Endothelial cell of umbilical vein (primary cell): ENCODE measurements around the gene RNF151. TPM values are rescaled to one million over a fixed set of nuclear protein-coding genes. Genes with fewer than 3 reads are reported as not detected.

Source experiments
- BruUV-seq: library from RNA; stranded (reverse); fragments of 400-500 nt; replicated peaks from 2 replicates; lab custom pipeline; 2021; lab: Mats Ljungman, UMichigan
- CTCF ChIA-PET: fragments of 300-600, 350-600 bp; sonication (Branson Sonifier 250); formaldehyde crosslinking; loops from one replicate; lab custom pipeline; 2021; ENCODE audit warnings: antibody characterized with exemption, inconsistent platforms; lab: Charles Lee
- POLR2A ChIA-PET: fragments of 300-600, 350-600 bp; sonication (Branson Sonifier 250); formaldehyde crosslinking; loops from one replicate; lab custom pipeline; 2021; ENCODE audit warnings: antibody characterized with exemption, inconsistent platforms; lab: Charles Lee
- DNase-seq: peaks from one replicate; pipeline ENCODE4 v3.0.0-alpha.2; 2011; ENCODE audit warnings: low read depth, low spot score
- FAIRE-seq: peaks from 2 replicates; lab custom pipeline; 2011; peaks lifted over from hg19 to GRCh38; lab: Jason Lieb, UNC
- H2AFZ ChIP-seq: 2 replicates; pipeline ENCODE4 v1.6.0; 2012; ENCODE audit warnings: low read depth, low read length, control low read depth, inconsistent platforms
- H3K27ac ChIP-seq: 2 replicates; pipeline ENCODE4 v1.5.1; 2011; ENCODE audit warnings: low read depth, mild to moderate bottlenecking, control low read depth, low read length, moderate library complexity; ENCODE audit not compliant: insufficient read depth
- H3K27me3 ChIP-seq, 2 experiments: 2 replicates each; pipeline versions ENCODE4 v1.6.0 to v1.6.1; 2011; ENCODE audit warnings: low read length in 2 of 2, mixed read lengths in 1 of 2; ENCODE audit not compliant: control insufficient read depth in 2 of 2, insufficient read depth in 2 of 2
- H3K36me3 ChIP-seq, 2 experiments: 2 replicates in 1 of 2; 3 replicates in 1 of 2; pipeline ENCODE4 v1.5.1; 2011; ENCODE audit warnings: low read length in 2 of 2, mild to moderate bottlenecking in 1 of 2, moderate library complexity in 1 of 2; ENCODE audit not compliant: control insufficient read depth in 2 of 2, insufficient read depth in 2 of 2; ENCODE audit errors: extremely low read depth in 1 of 2
- H3K4me1 ChIP-seq: 3 replicates; pipeline ENCODE4 v1.5.1; 2011; ENCODE audit warnings: mild to moderate bottlenecking, low read length; ENCODE audit not compliant: control insufficient read depth, insufficient read depth; ENCODE audit errors: extremely low read depth
- H3K4me2 ChIP-seq: 2 replicates; pipeline ENCODE4 v1.6.1; 2011; ENCODE audit warnings: low read length, control low read depth, mixed read lengths; ENCODE audit not compliant: insufficient read depth
- H3K4me3 ChIP-seq, 3 experiments: fragments of 200-600 bp in 1 of 3; sonication (generic), shearing (Covaris generic) in 1 of 3; replicated peaks in 1 of 3; 2 replicates each; pipeline ENCODE4 v1.5.1; 2011 to 2016; ENCODE audit warnings: control low read depth in 3 of 3, low read length in 3 of 3, mild to moderate bottlenecking in 2 of 3, inconsistent platforms in 1 of 3, low read depth in 1 of 3, moderate library complexity in 1 of 3; ENCODE audit not compliant: insufficient read depth in 1 of 3
- H3K79me2 ChIP-seq: 2 replicates; pipeline ENCODE4 v1.6.0; 2012; ENCODE audit warnings: low read length, inconsistent platforms; ENCODE audit not compliant: control insufficient read depth, insufficient read depth
- H3K9ac ChIP-seq: replicated peaks from 2 replicates; pipeline ENCODE3; 2011; ENCODE audit warnings: low read length, control low read depth; ENCODE audit not compliant: insufficient read depth; ENCODE audit errors: extremely low read depth
- H3K9me1 ChIP-seq: replicated peaks from 3 replicates; pipeline ENCODE4 v1.6.0; 2011; ENCODE audit warnings: mild to moderate bottlenecking, low read length; ENCODE audit not compliant: control insufficient read depth, insufficient read depth; ENCODE audit errors: extremely low read depth
- H3K9me3 ChIP-seq: replicated peaks from 2 replicates; pipeline ENCODE4 v1.5.1; 2012; ENCODE audit warnings: low read length, inconsistent platforms; ENCODE audit not compliant: control insufficient read depth, insufficient read depth
- H4K20me1 ChIP-seq: replicated peaks from 2 replicates; pipeline ENCODE3; 2011; ENCODE audit warnings: mild to moderate bottlenecking, low read length; ENCODE audit not compliant: control insufficient read depth, insufficient read depth; ENCODE audit errors: extremely low read depth
- EZH2 ChIP-seq: IDR thresholded peaks from 2 replicates; pipeline ENCODE4 v1.6.1; 2012; ENCODE audit warnings: borderline replicate concordance, low read depth, mild to moderate bottlenecking, moderate library complexity, low read length, inconsistent platforms; ENCODE audit not compliant: severe bottlenecking
- FOS ChIP-seq: IDR thresholded peaks from 2 replicates; pipeline ENCODE4 v1.6.1; 2011; ENCODE audit warnings: mild to moderate bottlenecking, low read length, moderate library complexity, borderline replicate concordance; ENCODE audit not compliant: insufficient read depth
- GATA2 ChIP-seq: IDR thresholded peaks from 2 replicates; pipeline ENCODE4 v1.7.0; 2011; ENCODE audit warnings: low read depth, mild to moderate bottlenecking, moderate library complexity, mixed read lengths, low read length; ENCODE audit not compliant: insufficient read length, insufficient read depth
- JUN ChIP-seq: IDR thresholded peaks from 2 replicates; pipeline ENCODE4 v1.6.1; 2011; ENCODE audit warnings: borderline replicate concordance, low read depth; ENCODE audit not compliant: insufficient read length, insufficient read depth
- MYC ChIP-seq: IDR thresholded peaks from one replicate; pipeline ENCODE4 v1.6.1; 2011; ENCODE audit warnings: mild to moderate bottlenecking, low read depth, low read length
- POLR2A ChIP-seq: IDR thresholded peaks from 2 replicates; pipeline ENCODE4 v1.6.1; 2012; ENCODE audit warnings: low read depth, mild to moderate bottlenecking, control low read depth, low read length
- POLR2AphosphoS5 ChIP-seq: IDR thresholded peaks from 2 replicates; pipeline ENCODE4 v1.6.1; 2012; ENCODE audit warnings: low read depth, mild to moderate bottlenecking, control low read depth, low read length, moderate library complexity; ENCODE audit not compliant: insufficient read depth
- dilution Hi-C: fragments of 300-500 bp; cut with MboI; formaldehyde crosslinking; loops from one replicate; pipeline ENCODE4 v1.15.0; 2019; ENCODE audit warnings: low sequenced_read_pairs; ENCODE audit not compliant: extremely low pct_ligation_motif_present
- intact Hi-C: fragments of 100-400 bp; cut with micrococcal nuclease; formaldehyde crosslinking; loops from one replicate; pipeline ENCODE4 v1.10.0; 2022
- polyA plus RNA-seq, 4 experiments: library from polyadenylated mRNA; depleted of rRNA in 3 of 4; stranded (reverse) in 3 of 4; unstranded in 1 of 4; fragments of >200 nt; gene quantifications; 2 replicates each; pipeline versions ENCODE4 v1.2.1 to v1.2.3, GENCODE V29; 2011 to 2012; ENCODE audit warnings: missing spikeins in 1 of 4
- total RNA-seq: library from RNA; stranded (reverse); gene quantifications from 2 replicates; pipeline ENCODE4 v1.2.3, GENCODE V29; 2021
- TF ChIP-seq, protein P1 (sequence below): IDR thresholded peaks from 2 replicates; pipeline ENCODE4 v1.6.1; 2011; ENCODE audit not compliant: insufficient read depth, insufficient read length
- TF ChIP-seq, protein P2 (sequence below), 2 donors: IDR thresholded peaks; 1 replicate in 1 of 2; 2 replicates in 1 of 2; pipeline ENCODE4 v1.5.1; 2011; ENCODE audit warnings: low read length in 2 of 2, mild to moderate bottlenecking in 2 of 2, moderate library complexity in 2 of 2, control low read depth in 1 of 2, inconsistent platforms in 1 of 2, low read depth in 1 of 2; ENCODE audit not compliant: insufficient read depth in 1 of 2; ENCODE audit errors: extremely low read depth in 1 of 2

Gene RNF151
- total and polyA plus RNA-seq, 2 donors (not counting 3 experiments of a cell fraction or from before 2014, with no cell fraction given): not detected

- dilution Hi-C loops: no loop called here
These were observed 33.3 kb downstream of the RNF151 start for GRCh38 chr16:1999866-2000514.

More at GRCh38 chr16:1999866-2000514, 33.3 kb downstream of the RNF151 start:
- no peak overlapping the region for H2AFZ ChIP-seq
- H3K4me3 ChIP-seq: no peak overlapping the region
- TF ChIP-seq JUN (no peak), EZH2 (no peak), MYC (no peak), POLR2A (no peak), GATA2 (no peak), POLR2AphosphoS5 (no peak), FOS (no peak)
- TF ChIP-seq, protein P1, sequence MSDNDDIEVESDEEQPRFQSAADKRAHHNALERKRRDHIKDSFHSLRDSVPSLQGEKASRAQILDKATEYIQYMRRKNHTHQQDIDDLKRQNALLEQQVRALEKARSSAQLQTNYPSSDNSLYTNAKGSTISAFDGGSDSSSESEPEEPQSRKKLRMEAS: no peak
- TF ChIP-seq, protein P2, sequence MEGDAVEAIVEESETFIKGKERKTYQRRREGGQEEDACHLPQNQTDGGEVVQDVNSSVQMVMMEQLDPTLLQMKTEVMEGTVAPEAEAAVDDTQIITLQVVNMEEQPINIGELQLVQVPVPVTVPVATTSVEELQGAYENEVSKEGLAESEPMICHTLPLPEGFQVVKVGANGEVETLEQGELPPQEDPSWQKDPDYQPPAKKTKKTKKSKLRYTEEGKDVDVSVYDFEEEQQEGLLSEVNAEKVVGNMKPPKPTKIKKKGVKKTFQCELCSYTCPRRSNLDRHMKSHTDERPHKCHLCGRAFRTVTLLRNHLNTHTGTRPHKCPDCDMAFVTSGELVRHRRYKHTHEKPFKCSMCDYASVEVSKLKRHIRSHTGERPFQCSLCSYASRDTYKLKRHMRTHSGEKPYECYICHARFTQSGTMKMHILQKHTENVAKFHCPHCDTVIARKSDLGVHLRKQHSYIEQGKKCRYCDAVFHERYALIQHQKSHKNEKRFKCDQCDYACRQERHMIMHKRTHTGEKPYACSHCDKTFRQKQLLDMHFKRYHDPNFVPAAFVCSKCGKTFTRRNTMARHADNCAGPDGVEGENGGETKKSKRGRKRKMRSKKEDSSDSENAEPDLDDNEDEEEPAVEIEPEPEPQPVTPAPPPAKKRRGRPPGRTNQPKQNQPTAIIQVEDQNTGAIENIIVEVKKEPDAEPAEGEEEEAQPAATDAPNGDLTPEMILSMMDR (IDR thresholded peaks at IDR 0.05; ENCODE audit: extremely low read depth in 1 of 2, insufficient read depth in 1 of 2, low read depth in 1 of 2, low read length in 2 of 2): no peak
- H3K9ac ChIP-seq: no peak overlapping the region
- H3K36me3 ChIP-seq: peaks cover 0 to 53% of the 10 kb centered on the region in 2 experiments
- no TSS peak for BruUV-seq
- no peaks in the 10 kb centered on the region for H3K9me1 ChIP-seq
- no peaks in the 10 kb centered on the region for H3K27me3 ChIP-seq
- no peak for FAIRE-seq
- no peak for DNase-seq
- H3K9me3 ChIP-seq: no peaks in the 10 kb centered on the region
- H3K79me2 ChIP-seq: peaks cover 24% of the 10 kb centered on the region
- no peak overlapping the region for H3K27ac ChIP-seq
- ChIA-PET POLR2A (interaction anchor here (0.6 kb wide), 1 partner anchor 21 kb away, joined by 8 read pairs; no protein-coding TSS in a partner anchor), CTCF (interaction anchor here (1.9 kb wide), 1 partner anchor 141 kb away, joined by 12 read pairs; no protein-coding TSS in a partner anchor)
- intact Hi-C loops: no loop called here
- H3K4me1 ChIP-seq: peaks cover 8% of the 10 kb centered on the region
- no peak overlapping the region for H3K4me2 ChIP-seq
- H4K20me1 ChIP-seq: no peaks in the 10 kb centered on the region
